MCF 10A (cell line): ENCODE results near the gene PNMA6E. TPM values are rescaled to one million over a fixed set of nuclear protein-coding genes. Genes with fewer than 3 reads are reported as not detected.
"Not testable (repeated sequence)": the region's sequence is repeated elsewhere in the genome, so short reads cannot be mapped to it uniquely, and the experiment has no call there.

Source experiments
- BruUV-seq: library from RNA; stranded (reverse); fragments of 400-500 nt; replicated peaks from 2 replicates; lab custom pipeline; 2021; lab: Mats Ljungman, UMichigan
- CTCF ChIA-PET: fragments of 300-600 bp; sonication (Branson Sonifier 250); formaldehyde crosslinking; extraction: SDS; loops from one replicate; lab custom pipeline; 2021; ENCODE audit warnings: antibody characterized with exemption, inconsistent platforms; lab: Yijun Ruan, JAX
- POLR2A ChIA-PET: fragments of 300-600, 350-650 bp; sonication (Branson Sonifier 250); formaldehyde crosslinking; extraction: SDS; loops from one replicate; lab custom pipeline; 2020; ENCODE audit warnings: antibody characterized with exemption, inconsistent platforms; lab: Yijun Ruan, JAX
- DNase-seq: peaks from one replicate; pipeline ENCODE4 v3.0.0-alpha.2; 2018; ENCODE audit not compliant: unreplicated experiment
- H3K27ac Mint-ChIP-seq: one replicate; pipeline ENCODE4 v1.8.0; 2022; ENCODE audit warnings: mild to moderate bottlenecking, low read depth, mixed read lengths; ENCODE audit not compliant: unreplicated experiment
- H3K27me3 Mint-ChIP-seq: one replicate; pipeline ENCODE4 v1.8.0; 2022; ENCODE audit warnings: mixed read lengths; ENCODE audit not compliant: insufficient read depth, unreplicated experiment
- H3K36me3 Mint-ChIP-seq: one replicate; pipeline ENCODE4 v1.8.0; 2022; ENCODE audit warnings: mild to moderate bottlenecking, moderate library complexity, mixed read lengths; ENCODE audit not compliant: insufficient read depth, unreplicated experiment
- H3K4me1 Mint-ChIP-seq: one replicate; pipeline ENCODE4 v1.8.0; 2022; ENCODE audit warnings: mixed read lengths; ENCODE audit not compliant: insufficient read depth, unreplicated experiment
- H3K4me3 Mint-ChIP-seq: one replicate; pipeline ENCODE4 v1.8.0; 2022; ENCODE audit warnings: mild to moderate bottlenecking, moderate library complexity, mixed read lengths; ENCODE audit not compliant: unreplicated experiment
- H3K9me3 Mint-ChIP-seq: one replicate; pipeline ENCODE4 v1.8.0; 2022; ENCODE audit warnings: mixed read lengths; ENCODE audit not compliant: unreplicated experiment
- CTCF ChIP-seq: fragments of 200-600 bp; IDR thresholded peaks from one replicate; pipeline ENCODE4 v1.8.0; 2022; ENCODE audit warnings: antibody characterized with exemption, mild to moderate bottlenecking; ENCODE audit not compliant: unreplicated experiment
- intact Hi-C: fragments of 100-400 bp; cut with micrococcal nuclease; formaldehyde crosslinking; loops from 2 replicates; pipeline ENCODE4 v1.14.1; 2022
- total RNA-seq: library from RNA; stranded (reverse); gene quantifications from 2 replicates; pipeline ENCODE4 v1.2.3, GENCODE V29; 2022

PNMA6E gene
- total RNA-seq, 1 experiment from 2014 or later, result not detected

GRCh38 chrX:153387345-153387744 is 13.8 kb downstream of the PNMA6E start:
- ChIA-PET POLR2A (no interaction called here), CTCF (interaction anchor here (0.8 kb wide), 1 partner anchor 9 kb away, joined by 3 read pairs; no protein-coding TSS in a partner anchor)
- H3K27ac Mint-ChIP-seq, result no peak overlapping the region
- H3K4me3 Mint-ChIP-seq, result no peak overlapping the region
- DNase-seq, result no peak
- H3K4me1 Mint-ChIP-seq, result no peaks in the 10 kb centered on the region
- no peak for TF ChIP-seq CTCF
- intact Hi-C loops, result no loop called here
- H3K9me3 Mint-ChIP-seq, result no peaks in the 10 kb centered on the region
- H3K27me3 Mint-ChIP-seq, result no peaks in the 10 kb centered on the region
- H3K36me3 Mint-ChIP-seq, result no peaks in the 10 kb centered on the region
- no TSS peak for BruUV-seq

- no peaks in the 10 kb centered on the region for H3K36me3 Mint-ChIP-seq
- CTCF ChIA-PET, result no interaction called here
- no TSS peak for BruUV-seq
Measured at GRCh38 chrX:153386097-153386496, 15.1 kb downstream of the PNMA6E start.

DNA sequence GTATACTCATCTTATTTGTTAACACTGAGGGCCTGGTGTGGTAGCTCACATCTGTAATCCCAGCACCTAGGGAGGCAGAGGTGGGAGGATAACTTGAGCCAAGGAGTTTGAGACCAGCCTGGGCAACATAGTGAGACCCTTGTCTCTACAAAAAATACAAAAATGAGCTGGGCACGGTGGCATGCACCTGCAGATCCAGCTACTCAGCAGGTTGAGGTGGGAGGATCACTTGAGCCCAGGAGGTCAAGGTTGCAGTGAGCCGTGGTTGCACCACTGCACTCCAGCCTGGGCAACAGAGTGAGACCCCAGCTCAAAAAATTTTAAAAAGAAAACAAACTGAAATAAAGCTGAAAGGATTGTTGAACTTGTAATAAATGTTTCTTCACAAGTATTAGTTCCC is 16.2 kb downstream of the PNMA6E start:
- H3K27me3 Mint-ChIP-seq, DNase-seq, BruUV-seq, H3K36me3 Mint-ChIP-seq, H3K4me1 Mint-ChIP-seq, POLR2A ChIA-PET, H3K9me3 Mint-ChIP-seq, intact Hi-C loops, H3K27ac Mint-ChIP-seq, H3K4me3 Mint-ChIP-seq: not testable (repeated sequence)
- CTCF ChIA-PET, result interaction anchor here (0.6 to 0.8 kb wide), 2 partner anchors 123 to 301 kb away, joined by 3 read pairs; no protein-coding TSS in a partner anchor

More at GRCh38 chrX:153386097-153386496, 15.1 kb downstream of the PNMA6E start:
- POLR2A ChIA-PET, result no interaction called here
- no peaks in the 10 kb centered on the region for H3K4me1 Mint-ChIP-seq
- no peak overlapping the region for H3K27ac Mint-ChIP-seq
- no peaks in the 10 kb centered on the region for H3K9me3 Mint-ChIP-seq
- DNase-seq, result no peak
- no peak for TF ChIP-seq CTCF
- no peak overlapping the region for H3K4me3 Mint-ChIP-seq
- no peaks in the 10 kb centered on the region for H3K27me3 Mint-ChIP-seq
- intact Hi-C loops, result no loop called here

GRCh38 chrX:153384390-153384789 is 16.8 kb downstream of the PNMA6E start:
- Mint-ChIP-seq H3K4me3 (no peak overlapping the region), H3K36me3 (no peaks in the 10 kb centered on the region), H3K27ac (no peak overlapping the region), H3K4me1 (no peaks in the 10 kb centered on the region), H3K27me3 (no peaks in the 10 kb centered on the region), H3K9me3 (no peaks in the 10 kb centered on the region)
- POLR2A ChIA-PET, result no interaction called here
- intact Hi-C loops, result no loop called here
- no TSS peak for BruUV-seq
- CTCF ChIA-PET, result no interaction called here
- no peak for TF ChIP-seq CTCF
- no peak for DNase-seq
